Gastroesophageal sphincter (tissue), 4 donors: ENCODE data around the gene MYCBPAP. TPM values are rescaled to one million over a fixed set of nuclear protein-coding genes. Genes with fewer than 3 reads are reported as not detected.
A peak's percentile ranks its signal among the peaks of the same experiment; 100 is the strongest.
"Not testable (repeated sequence)": the region's sequence is repeated elsewhere in the genome, so short reads cannot be mapped to it uniquely, and the experiment has no call there.

Experiments used
- ATAC-seq: fragments of 150-250 bp; one replicate; pipeline ENCODE4 v1.9.1; 2016; ENCODE audit warnings: mild to moderate bottlenecking, moderate library complexity
- H3K27ac ChIP-seq, 4 donors: fragments of 200-600 bp; sonication (generic) in 3 of 4; 1 replicate in 3 of 4; 2 replicates in 1 of 4; pipeline ENCODE4 v1.5.1; 2016 to 2019
- H3K27me3 ChIP-seq: fragments of 200-600 bp; sonication (generic); one replicate; pipeline ENCODE4 v1.5.1; 2019
- H3K36me3 ChIP-seq, 2 donors: fragments of 200-600 bp; sonication (generic); one replicate each; pipeline ENCODE4 v1.5.1; 2019; ENCODE audit warnings: control low read depth in 1 of 2
- H3K4me1 ChIP-seq, 3 donors: fragments of 200-600 bp; sonication (generic); 1 replicate in 2 of 3; 2 replicates in 1 of 3; pipeline ENCODE4 v1.5.1; 2016 to 2019; ENCODE audit warnings: control low read depth in 2 of 3
- H3K4me3 ChIP-seq, 2 donors: fragments of 200-600 bp; sonication (generic); one replicate each; pipeline ENCODE4 v1.5.1; 2019; ENCODE audit warnings: mild to moderate bottlenecking in 1 of 2, moderate library complexity in 1 of 2
- H3K9me3 ChIP-seq, 3 donors: fragments of 200-600 bp; sonication (generic); one replicate each; pipeline ENCODE4 v1.5.1; 2017 to 2019; ENCODE audit warnings: control low read depth in 2 of 3
- CTCF ChIP-seq, 4 experiments: fragments of 200-600 bp in 2 of 4; fragments of 450-650 bp in 2 of 4; sonication (generic) in 1 of 4; IDR thresholded peaks; one replicate each; pipeline ENCODE4 v1.5.1; 2017 to 2019; ENCODE audit warnings: antibody characterized with exemption in 4 of 4, mild to moderate bottlenecking in 2 of 4, moderate library complexity in 2 of 4
- EP300 ChIP-seq: sonication (generic); formaldehyde crosslinking; IDR thresholded peaks from one replicate; pipeline ENCODE4 v1.6.1; 2017; ENCODE audit warnings: antibody characterized with exemption, mild to moderate bottlenecking
- POLR2A ChIP-seq, 2 donors: fragments of 450-650 bp; IDR thresholded peaks; one replicate each; pipeline ENCODE4 v1.6.1; 2017; ENCODE audit warnings: antibody characterized with exemption in 2 of 2, mild to moderate bottlenecking in 2 of 2, moderate library complexity in 1 of 2
- POLR2AphosphoS5 ChIP-seq: sonication (generic); formaldehyde crosslinking; IDR thresholded peaks from one replicate; pipeline ENCODE4 v1.6.1; 2017; ENCODE audit warnings: antibody characterized with exemption
- WGBS, 2 donors: methylation state at CpG; one replicate each; pipeline ENCODE4 v1.1.5; 2018; ENCODE audit warnings: low coverage in 1 of 2; 5-methylcytosine and 5-hydroxymethylcytosine counted together
- total RNA-seq, 4 donors: library from RNA; depleted of rRNA; stranded (reverse); fragments of >200 nt; gene quantifications; one replicate each; pipeline ENCODE4 v1.1.0, GENCODE V29; 2016

Gene MYCBPAP
- total RNA-seq, 4 donors from 2014 or later, result 0.27 to 0.31 TPM; not detected in 2

DNA sequence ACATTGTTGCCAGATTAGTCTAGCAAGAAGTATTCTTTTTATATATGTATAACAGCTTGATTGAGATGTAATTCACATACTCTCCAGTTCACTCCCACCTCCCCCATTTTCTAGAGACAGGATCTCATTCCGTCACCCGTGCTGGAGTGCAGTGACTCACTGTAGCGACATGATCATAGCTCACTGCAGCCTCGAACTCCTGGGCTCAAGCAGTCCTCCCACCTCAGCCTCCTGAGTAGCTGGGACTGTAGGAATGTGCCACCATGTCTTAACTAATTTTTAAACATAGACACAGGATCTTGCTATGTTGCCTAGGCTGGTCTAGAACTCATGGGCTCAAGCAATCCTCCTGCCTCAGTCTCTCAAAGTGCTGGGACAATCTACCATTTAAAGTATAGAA lies 32.9 kb upstream of the MYCBPAP start:
- no peak for TF ChIP-seq POLR2AphosphoS5
- no peak for TF ChIP-seq POLR2A (IDR thresholded peaks at IDR 0.05)
- TF ChIP-seq EP300, result no peak
- TF ChIP-seq CTCF (IDR thresholded peaks at IDR 0.05), result no peak
- Histone ChIP-seq H3K36me3 (peaks cover 0 to 17% of the 10 kb centered on the region in 2 donors), H3K4me3 (no peak overlapping the region), H3K27ac (no peak overlapping the region), H3K4me1 (peaks cover 0 to 23% (median 5%) of the 10 kb centered on the region in 3 donors), H3K9me3 (no peaks in the 10 kb centered on the region), H3K27me3 (peaks cover 16% of the 10 kb centered on the region)
- ATAC-seq, result no peak
- WGBS, 2 donors, result 85 to 88% methylated on average over 4 of the region's 4 CpGs

- not testable (repeated sequence) for H3K9me3 ChIP-seq, ATAC-seq, H3K27ac ChIP-seq, H3K4me3 ChIP-seq
- Histone ChIP-seq H3K27me3 (peaks cover 16% of the 10 kb centered on the region), H3K36me3 (peaks cover 0 to 15% of the 10 kb centered on the region in 2 donors), H3K4me1 (peaks cover 0 to 29% (median 5%) of the 10 kb centered on the region in 3 donors)
- WGBS, 2 donors, result 11 to 50% methylated on average over 2 to 16 of the region's 33 CpGs
These were observed 32.3 kb upstream of the MYCBPAP start for GRCh38 chr17:50475775-50476544.

DNA sequence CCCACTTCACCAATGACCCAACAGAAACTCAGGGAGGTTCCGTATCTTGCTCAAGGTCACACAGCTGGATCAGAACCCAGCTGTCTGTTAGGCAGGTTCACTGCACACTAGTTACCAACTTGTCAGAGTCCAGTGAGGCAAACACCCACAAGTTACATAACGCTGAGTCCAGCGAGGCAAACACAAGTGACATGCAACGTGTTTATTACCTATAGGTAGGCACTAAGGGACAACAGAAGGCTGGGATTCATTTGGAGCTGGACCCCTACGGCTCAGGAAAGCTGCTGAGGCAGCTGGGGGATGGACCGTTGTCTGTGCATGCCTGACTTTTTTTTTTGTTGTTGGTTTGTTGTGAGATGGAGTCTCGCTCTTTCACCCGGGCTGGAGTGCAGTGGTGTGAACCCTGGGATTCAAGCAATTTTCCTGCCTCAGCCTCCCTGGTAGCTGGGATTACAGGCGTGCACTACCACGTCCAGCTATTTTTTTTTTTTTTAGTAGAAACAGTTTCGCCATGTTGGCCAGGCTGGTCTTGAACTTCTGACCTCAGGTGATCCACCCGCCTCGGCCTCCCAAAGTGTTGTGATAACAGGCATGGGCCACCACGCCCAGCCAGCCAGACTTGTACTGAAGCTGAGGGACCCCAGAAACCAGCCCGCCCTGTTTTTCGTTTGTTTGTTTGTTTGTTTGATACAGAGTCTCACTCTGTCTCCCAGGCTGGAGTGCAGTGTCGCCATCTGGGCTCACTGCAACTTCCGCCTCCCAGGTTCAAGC lies 31.5 kb upstream of the MYCBPAP start:
- Histone ChIP-seq H3K27me3 (peaks cover 16% of the 10 kb centered on the region), H3K36me3 (peaks cover 0 to 9% of the 10 kb centered on the region in 2 donors), H3K9me3 (no peaks in the 10 kb centered on the region), H3K4me3 (no peak overlapping the region), H3K4me1 (peaks cover 0 to 31% (median 5%) of the 10 kb centered on the region in 3 donors), H3K27ac (no peak overlapping the region)
- TF ChIP-seq POLR2AphosphoS5 (no peak), EP300 (no peak), CTCF (IDR thresholded peaks at IDR 0.05) (no peak), POLR2A (IDR thresholded peaks at IDR 0.05) (no peak)
- no peak for ATAC-seq
- 68 to 79% methylated on average over 4 to 10 of the region's 18 CpGs for WGBS, 2 donors

- peaks cover 16% of the 10 kb centered on the region for H3K27me3 ChIP-seq
- H3K4me1 ChIP-seq, result peaks cover 0 to 43% (median 8%) of the 10 kb centered on the region in 3 donors
- H3K36me3 ChIP-seq, result peaks cover 0 to 15% of the 10 kb centered on the region in 2 donors
- H3K9me3 ChIP-seq, result no peaks in the 10 kb centered on the region
- peak overlapping the region in 1 of 2 donors; percentile 82 for H3K4me3 ChIP-seq
- peak overlapping the region; percentile 78 to 93 (median 88) for H3K27ac ChIP-seq
- TF ChIP-seq POLR2A (IDR thresholded peaks at IDR 0.05), result no peak
- TF ChIP-seq CTCF (IDR thresholded peaks at IDR 0.05), result no peak
- TF ChIP-seq EP300, result no peak
- TF ChIP-seq POLR2AphosphoS5, result no peak
- 20 to 100% methylated on average over 1 of the region's 7 CpGs for WGBS, 2 donors
- ATAC-seq, result no peak
These were observed 30.3 kb upstream of the MYCBPAP start for GRCh38 chr17:50477976-50478375.
